Uterus (tissue), 2 donors: ENCODE results near the gene SLC2A9.

Source experiments
- CTCF ChIP-seq, 4 experiments: fragments of 200-600 bp in 2 of 4; fragments of 450-650 bp in 2 of 4; sonication (generic) in 2 of 4; IDR thresholded peaks; one replicate each; pipeline ENCODE4 v1.5.1; 2016 to 2019; ENCODE audit warnings: antibody characterized with exemption in 4 of 4, mild to moderate bottlenecking in 2 of 4, moderate library complexity in 1 of 4
- POLR2A ChIP-seq, 2 donors: fragments of 450-650 bp; IDR thresholded peaks; one replicate each; pipeline ENCODE4 v1.6.1; 2016; ENCODE audit warnings: antibody characterized with exemption in 2 of 2, mild to moderate bottlenecking in 1 of 2, moderate library complexity in 1 of 2

- no peak for TF ChIP-seq CTCF (IDR thresholded peaks at IDR 0.05)
- TF ChIP-seq POLR2A (IDR thresholded peaks at IDR 0.05), result no peak
These were observed 92.2 kb downstream of the SLC2A9 start for GRCh38 chr4:9929111-9929510.
